Lung (tissue), 12 donors: Measurements from ENCODE around the gene NAA30. TPM values are rescaled to one million over a fixed set of nuclear protein-coding genes. Genes with fewer than 3 reads are reported as not detected.

ENCODE experiments used
- ATAC-seq: fragments of 200-7000 bp; cut with Tn5 transposase; one replicate; pipeline ENCODE4 v1.9.1; 2020; ENCODE audit warnings: moderate number of reproducible peaks; ENCODE audit not compliant: insufficient read depth, low FRiP score
- DNase-seq, 3 donors: peaks; one replicate each; pipeline ENCODE4 v3.0.0-alpha.2; 2013 to 2017
- H3K27ac ChIP-seq, 2 donors: one replicate each; pipeline ENCODE4 v1.5.1; 2013; ENCODE audit warnings: mild to moderate bottlenecking in 2 of 2, moderate library complexity in 2 of 2, control low read depth in 1 of 2, inconsistent platforms in 1 of 2, low read depth in 1 of 2, low read length in 1 of 2
- H3K27me3 ChIP-seq, 3 donors: one replicate each; pipeline ENCODE4 v1.5.1; 2013; ENCODE audit warnings: low read length in 2 of 3; ENCODE audit not compliant: control insufficient read depth in 3 of 3, insufficient read depth in 3 of 3
- H3K36me3 ChIP-seq, 4 donors: one replicate each; pipeline ENCODE4 v1.5.1; 2013; ENCODE audit warnings: low read length in 4 of 4, mild to moderate bottlenecking in 1 of 4, moderate library complexity in 1 of 4; ENCODE audit not compliant: control insufficient read depth in 4 of 4, insufficient read depth in 4 of 4
- H3K4me1 ChIP-seq, 5 donors: one replicate each; pipeline ENCODE4 v1.5.1; 2013; ENCODE audit warnings: low read length in 5 of 5, mild to moderate bottlenecking in 2 of 5, moderate library complexity in 1 of 5; ENCODE audit not compliant: control insufficient read depth in 5 of 5, insufficient read depth in 5 of 5
- H3K4me3 ChIP-seq: one replicate; pipeline ENCODE4 v1.5.1; 2013; ENCODE audit warnings: mild to moderate bottlenecking, control low read depth, moderate library complexity
- H3K9ac ChIP-seq, 2 donors: one replicate each; pipeline ENCODE4 v1.5.1; 2013; ENCODE audit warnings: low read length in 2 of 2, control low read depth in 1 of 2; ENCODE audit not compliant: insufficient read depth in 1 of 2
- H3K9me3 ChIP-seq, 4 donors: one replicate each; pipeline ENCODE4 v1.5.1; 2013; ENCODE audit warnings: low read length in 3 of 4, mild to moderate bottlenecking in 1 of 4, moderate library complexity in 1 of 4; ENCODE audit not compliant: control insufficient read depth in 4 of 4, insufficient read depth in 3 of 4
- WGBS, 2 donors: extraction: QIAGEN DNeasy Blood & Tissue Kit; methylation state at CpG; one replicate each; pipeline ENCODE4 v1.1.7; 2013; 5-methylcytosine and 5-hydroxymethylcytosine counted together
- polyA plus RNA-seq, 2 donors: library from polyadenylated mRNA; stranded (reverse); fragments of 200-250 nt; gene quantifications; one replicate each; pipeline ENCODE4 v1.2.1, GENCODE V29; 2013
- total RNA-seq, 2 donors: library from RNA; depleted of rRNA in 1 of 2; stranded (reverse); fragments of >200 nt in 1 of 2; gene quantifications; one replicate each; pipeline ENCODE4 v1.2.1, GENCODE V29; 2014 to 2021
- TF ChIP-seq, protein P1 (sequence below): IDR thresholded peaks from 2 replicates; pipeline ENCODE4 v1.5.1; 2012; ENCODE audit warnings: mild to moderate bottlenecking; ENCODE audit errors: control extremely low read depth, extremely low read depth
- donor health status: control.
- donor health status: control.
- donor health status: Bipolar disorder and iron deficiency.
- donor health status: healthy.
- donor health status: DM: yes; HTN: yes; CAD: no.

Gene NAA30
- total and polyA plus RNA-seq, 4 donors = 2.8 to 22.2 (median 7.6) TPM

DNA sequence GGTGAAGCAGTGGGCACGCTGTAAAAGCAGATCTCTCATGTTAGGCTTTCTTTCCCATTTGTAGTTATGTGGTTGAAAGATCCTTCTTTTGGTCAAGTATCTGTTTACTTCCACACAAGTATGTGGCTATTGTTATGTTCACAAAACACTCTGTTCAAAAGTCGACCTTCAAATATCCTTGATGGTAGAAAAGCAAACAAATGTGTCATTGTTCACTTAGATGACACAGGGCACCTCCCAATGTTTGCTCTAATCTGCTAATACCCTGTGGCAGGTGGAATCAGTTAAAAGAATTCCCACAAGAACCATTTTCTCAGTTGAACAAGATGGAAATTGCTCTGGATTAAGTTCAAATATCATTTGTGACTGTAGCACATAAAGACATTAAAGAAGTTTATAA lies 43.6 kb upstream of the NAA30 start:
- Histone ChIP-seq H3K9ac (no peak overlapping the region), H3K27ac (no peak overlapping the region), H3K36me3 (no peaks in the 10 kb centered on the region), H3K4me1 (no peaks in the 10 kb centered on the region), H3K27me3 (no peaks in the 10 kb centered on the region), H3K4me3 (no peak overlapping the region), H3K9me3 (no peaks in the 10 kb centered on the region)
- ATAC-seq = no peak
- WGBS, 2 donors = 43 to 48% methylated on average over 2 of the region's 2 CpGs
- DNase-seq = no peak
- TF ChIP-seq, protein P1, sequence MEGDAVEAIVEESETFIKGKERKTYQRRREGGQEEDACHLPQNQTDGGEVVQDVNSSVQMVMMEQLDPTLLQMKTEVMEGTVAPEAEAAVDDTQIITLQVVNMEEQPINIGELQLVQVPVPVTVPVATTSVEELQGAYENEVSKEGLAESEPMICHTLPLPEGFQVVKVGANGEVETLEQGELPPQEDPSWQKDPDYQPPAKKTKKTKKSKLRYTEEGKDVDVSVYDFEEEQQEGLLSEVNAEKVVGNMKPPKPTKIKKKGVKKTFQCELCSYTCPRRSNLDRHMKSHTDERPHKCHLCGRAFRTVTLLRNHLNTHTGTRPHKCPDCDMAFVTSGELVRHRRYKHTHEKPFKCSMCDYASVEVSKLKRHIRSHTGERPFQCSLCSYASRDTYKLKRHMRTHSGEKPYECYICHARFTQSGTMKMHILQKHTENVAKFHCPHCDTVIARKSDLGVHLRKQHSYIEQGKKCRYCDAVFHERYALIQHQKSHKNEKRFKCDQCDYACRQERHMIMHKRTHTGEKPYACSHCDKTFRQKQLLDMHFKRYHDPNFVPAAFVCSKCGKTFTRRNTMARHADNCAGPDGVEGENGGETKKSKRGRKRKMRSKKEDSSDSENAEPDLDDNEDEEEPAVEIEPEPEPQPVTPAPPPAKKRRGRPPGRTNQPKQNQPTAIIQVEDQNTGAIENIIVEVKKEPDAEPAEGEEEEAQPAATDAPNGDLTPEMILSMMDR = no peak

DNA sequence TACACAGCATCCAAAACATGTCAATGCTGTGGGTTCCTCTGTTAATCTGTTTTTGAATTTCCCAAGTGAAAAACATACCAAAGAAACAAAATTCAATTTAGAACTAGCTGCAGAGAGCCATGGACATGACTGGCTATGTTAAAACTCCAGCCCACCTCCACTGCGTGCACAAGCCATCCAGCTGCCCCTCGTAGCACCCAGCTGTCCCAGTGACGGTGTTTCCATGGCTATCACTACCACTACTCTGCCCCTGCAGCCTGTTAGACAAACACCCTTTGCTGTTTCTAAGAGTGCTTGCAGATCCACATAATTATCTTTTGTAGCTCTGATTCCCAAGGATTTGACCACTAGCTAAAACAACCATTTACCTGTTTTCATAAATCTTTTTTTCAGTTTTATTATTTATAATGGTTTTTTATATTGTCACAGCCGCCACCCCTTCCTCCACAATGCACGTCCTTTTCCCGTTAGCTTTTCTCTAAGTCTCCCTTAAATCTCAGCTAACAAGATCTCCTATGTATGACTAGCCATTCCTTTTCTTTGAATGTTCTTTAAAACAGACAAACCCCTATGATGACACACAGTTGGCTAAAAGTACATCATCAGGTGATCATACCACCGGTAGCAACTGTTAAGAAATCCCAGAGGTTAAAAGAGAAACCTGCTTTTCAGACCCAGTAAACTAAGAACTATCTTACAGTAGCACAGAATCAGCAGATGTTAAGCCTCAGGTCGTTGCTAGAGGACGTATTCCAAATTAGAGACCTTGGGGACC lies 37.8 kb upstream of the NAA30 start:
- no peak for DNase-seq
- Histone ChIP-seq H3K4me1 (no peaks in the 10 kb centered on the region), H3K9me3 (no peaks in the 10 kb centered on the region), H3K4me3 (no peak overlapping the region), H3K9ac (no peak overlapping the region), H3K27me3 (peaks cover 0 to 2% (median 0%) of the 10 kb centered on the region in 3 donors), H3K27ac (no peak overlapping the region), H3K36me3 (no peaks in the 10 kb centered on the region)
- TF ChIP-seq, protein P1 = no peak
- 73% methylated on average over 9 of the region's 9 CpGs for WGBS, 2 donors
- no peak for ATAC-seq

DNA sequence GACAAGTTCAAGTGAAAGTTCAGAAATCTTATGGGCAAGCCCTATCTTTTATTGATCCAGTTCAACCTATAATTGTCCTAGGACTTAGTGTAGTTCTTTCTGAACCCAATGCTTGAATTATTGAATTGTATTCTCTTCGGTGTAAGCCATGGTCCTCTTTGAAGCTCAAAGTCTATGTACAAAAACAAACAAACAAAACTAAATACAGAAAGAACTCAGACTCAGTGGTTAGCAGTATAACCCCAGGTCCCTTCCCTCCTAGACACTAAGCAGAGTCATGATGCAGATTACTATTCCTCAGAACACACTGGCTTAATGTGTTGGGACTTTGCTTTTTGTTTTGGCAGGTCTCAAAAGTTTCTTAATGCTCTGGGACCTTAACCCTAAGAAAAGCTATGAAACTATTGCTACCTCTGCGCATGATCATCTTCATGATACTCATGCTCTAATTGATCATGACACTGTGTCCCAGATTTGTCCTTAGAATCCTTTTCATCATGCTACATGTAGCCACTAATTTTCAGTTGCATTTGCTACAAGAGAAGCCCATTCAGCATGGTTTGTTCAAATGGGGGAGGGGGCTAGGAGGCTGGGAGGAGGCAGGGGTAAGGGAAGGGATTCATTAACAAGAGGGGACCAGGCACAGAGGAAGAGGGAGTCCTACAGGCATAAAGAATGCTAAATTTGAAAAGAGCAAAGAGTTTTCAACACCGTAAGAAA lies 35.1 kb upstream of the NAA30 start:
- H3K27ac ChIP-seq = no peak overlapping the region
- H3K4me3 ChIP-seq = no peak overlapping the region
- no peak for ATAC-seq
- DNase-seq = no peak
- H3K36me3 ChIP-seq = no peaks in the 10 kb centered on the region
- peaks cover 0 to 8% (median 0%) of the 10 kb centered on the region in 3 donors for H3K27me3 ChIP-seq
- WGBS, 2 donors = 64% methylated on average over 3 of the region's 3 CpGs
- H3K4me1 ChIP-seq = no peaks in the 10 kb centered on the region
- TF ChIP-seq, protein P1 = no peak
- H3K9me3 ChIP-seq = no peaks in the 10 kb centered on the region
- H3K9ac ChIP-seq = no peak overlapping the region
